ENCODE data around the gene PIP5K1B.

DNA sequence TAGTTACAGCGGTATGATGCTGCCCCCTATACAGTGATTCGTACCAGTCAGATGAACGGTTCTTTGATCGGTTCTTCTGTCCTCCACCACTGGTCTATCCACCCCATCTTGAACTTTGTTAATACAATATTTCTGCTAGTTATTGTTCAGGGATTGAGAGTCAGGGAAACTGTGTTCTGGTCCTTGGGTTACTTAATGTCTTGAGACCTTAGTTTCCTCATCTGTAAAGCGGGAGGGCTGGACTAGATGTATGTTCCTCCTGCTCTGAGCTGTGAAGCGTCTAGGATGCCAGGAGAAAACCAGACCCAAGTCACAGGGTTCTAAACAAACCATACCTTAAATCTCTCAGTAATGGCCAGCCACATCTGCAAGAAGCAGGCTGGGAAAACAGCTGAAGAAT is 1.4 kb upstream of the PIP5K1B start:
- TF ChIP-seq, protein P1, sequence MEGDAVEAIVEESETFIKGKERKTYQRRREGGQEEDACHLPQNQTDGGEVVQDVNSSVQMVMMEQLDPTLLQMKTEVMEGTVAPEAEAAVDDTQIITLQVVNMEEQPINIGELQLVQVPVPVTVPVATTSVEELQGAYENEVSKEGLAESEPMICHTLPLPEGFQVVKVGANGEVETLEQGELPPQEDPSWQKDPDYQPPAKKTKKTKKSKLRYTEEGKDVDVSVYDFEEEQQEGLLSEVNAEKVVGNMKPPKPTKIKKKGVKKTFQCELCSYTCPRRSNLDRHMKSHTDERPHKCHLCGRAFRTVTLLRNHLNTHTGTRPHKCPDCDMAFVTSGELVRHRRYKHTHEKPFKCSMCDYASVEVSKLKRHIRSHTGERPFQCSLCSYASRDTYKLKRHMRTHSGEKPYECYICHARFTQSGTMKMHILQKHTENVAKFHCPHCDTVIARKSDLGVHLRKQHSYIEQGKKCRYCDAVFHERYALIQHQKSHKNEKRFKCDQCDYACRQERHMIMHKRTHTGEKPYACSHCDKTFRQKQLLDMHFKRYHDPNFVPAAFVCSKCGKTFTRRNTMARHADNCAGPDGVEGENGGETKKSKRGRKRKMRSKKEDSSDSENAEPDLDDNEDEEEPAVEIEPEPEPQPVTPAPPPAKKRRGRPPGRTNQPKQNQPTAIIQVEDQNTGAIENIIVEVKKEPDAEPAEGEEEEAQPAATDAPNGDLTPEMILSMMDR (conservative IDR thresholded peaks at IDR 0.05) = no peak
- TF ChIP-seq ZFX (IDR thresholded peaks at IDR 0.05) = no peak

All from C4-2B (cell line).